Fibroblast of villous mesenchyme (primary cell): ENCODE data around the gene IL17C. TPM values are rescaled to one million over a fixed set of nuclear protein-coding genes. Genes with fewer than 3 reads are reported as not detected.
A peak's percentile ranks its signal among the peaks of the same experiment; 100 is the strongest.

Experiments used
- DNase-seq: peaks from one replicate; pipeline ENCODE4 v3.0.0-alpha.2; 2010; ENCODE audit warnings: low read depth
- H3K4me3 ChIP-seq: 2 replicates; pipeline ENCODE4 v1.5.1; 2011; ENCODE audit warnings: low read depth, mild to moderate bottlenecking, low read length
- total RNA-seq: library from RNA; depleted of rRNA; stranded (reverse); fragments of >200 nt; gene quantifications from 2 replicates; pipeline ENCODE4 v1.2.3, GENCODE V29; 2012
- TF ChIP-seq, protein P1 (sequence below): IDR thresholded peaks from 2 replicates; pipeline ENCODE4 v1.5.1; 2012; ENCODE audit warnings: low read depth, mild to moderate bottlenecking, low read length; ENCODE audit not compliant: insufficient read depth

Gene IL17C
- total RNA-seq, 1 donor = not detected

- no peak overlapping the region for H3K4me3 ChIP-seq
- no peak for DNase-seq
- TF ChIP-seq, protein P1, sequence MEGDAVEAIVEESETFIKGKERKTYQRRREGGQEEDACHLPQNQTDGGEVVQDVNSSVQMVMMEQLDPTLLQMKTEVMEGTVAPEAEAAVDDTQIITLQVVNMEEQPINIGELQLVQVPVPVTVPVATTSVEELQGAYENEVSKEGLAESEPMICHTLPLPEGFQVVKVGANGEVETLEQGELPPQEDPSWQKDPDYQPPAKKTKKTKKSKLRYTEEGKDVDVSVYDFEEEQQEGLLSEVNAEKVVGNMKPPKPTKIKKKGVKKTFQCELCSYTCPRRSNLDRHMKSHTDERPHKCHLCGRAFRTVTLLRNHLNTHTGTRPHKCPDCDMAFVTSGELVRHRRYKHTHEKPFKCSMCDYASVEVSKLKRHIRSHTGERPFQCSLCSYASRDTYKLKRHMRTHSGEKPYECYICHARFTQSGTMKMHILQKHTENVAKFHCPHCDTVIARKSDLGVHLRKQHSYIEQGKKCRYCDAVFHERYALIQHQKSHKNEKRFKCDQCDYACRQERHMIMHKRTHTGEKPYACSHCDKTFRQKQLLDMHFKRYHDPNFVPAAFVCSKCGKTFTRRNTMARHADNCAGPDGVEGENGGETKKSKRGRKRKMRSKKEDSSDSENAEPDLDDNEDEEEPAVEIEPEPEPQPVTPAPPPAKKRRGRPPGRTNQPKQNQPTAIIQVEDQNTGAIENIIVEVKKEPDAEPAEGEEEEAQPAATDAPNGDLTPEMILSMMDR = no peak
Observed at GRCh38 chr16:88678224-88678979, 40.0 kb downstream of the IL17C start.

DNA sequence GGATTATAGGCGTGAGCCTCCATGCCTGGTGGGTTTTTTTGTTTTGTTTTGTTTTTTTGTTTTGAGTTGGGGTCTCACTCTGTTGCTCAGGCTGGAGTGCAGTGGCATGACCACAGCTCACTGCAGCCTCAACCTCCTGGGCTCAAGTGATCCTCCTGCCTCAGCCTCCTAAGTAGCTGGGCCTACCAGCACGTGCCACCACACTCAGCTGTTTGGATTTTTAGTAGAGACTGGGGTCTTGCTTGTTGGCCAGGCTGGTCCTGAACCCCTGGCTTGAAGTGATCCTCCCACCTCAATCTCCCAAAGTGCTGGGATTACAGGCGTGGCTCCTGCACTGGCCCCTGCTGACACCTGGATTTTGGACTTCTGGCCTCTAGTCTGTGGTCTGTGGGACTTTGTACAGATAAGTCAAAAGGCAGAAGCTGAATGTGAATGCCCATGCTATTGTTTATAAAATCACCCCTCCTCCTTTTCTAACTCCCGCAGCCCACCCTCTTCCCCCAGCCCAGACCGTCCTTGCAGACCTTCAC lies 42.2 kb downstream of the IL17C start:
- H3K4me3 ChIP-seq = no peak overlapping the region
- TF ChIP-seq, protein P1 = no peak
- DNase-seq = no peak

DNA sequence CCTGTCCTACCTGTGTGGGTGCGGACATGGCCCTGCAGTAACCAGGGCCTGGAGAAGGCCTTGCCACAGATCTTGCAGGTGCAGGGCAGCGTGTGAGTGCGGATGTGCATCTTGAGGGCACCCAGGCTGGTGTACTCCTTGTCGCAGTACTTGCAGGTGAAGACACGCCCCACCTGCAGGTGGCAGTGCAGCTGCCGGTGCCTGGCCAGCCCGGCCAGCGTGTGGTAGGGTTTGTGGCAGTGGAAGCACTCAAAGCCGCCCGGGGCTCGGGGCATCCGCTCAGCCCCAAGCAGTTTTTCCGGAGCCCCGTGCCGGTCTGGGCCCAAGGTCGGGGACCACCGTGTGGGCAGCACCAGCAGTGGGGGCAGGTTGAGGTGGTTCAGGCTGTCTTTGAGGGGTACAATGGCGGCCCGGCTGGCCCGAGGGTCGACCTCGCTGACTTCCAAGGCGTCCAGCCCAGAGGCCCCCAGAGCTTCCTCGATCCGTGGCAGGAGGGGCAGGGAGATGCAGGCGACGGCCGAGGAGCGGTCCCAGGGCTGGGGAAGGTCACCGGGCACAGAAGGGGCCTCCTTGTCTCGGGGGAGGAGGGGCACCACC lies 42.8 kb downstream of the IL17C start:
- no peak overlapping the region for H3K4me3 ChIP-seq
- no peak for DNase-seq
- TF ChIP-seq, protein P1 = peak; percentile 23

GRCh38 chr16:88681709-88682451 lies 43.5 kb downstream of the IL17C start:
- DNase-seq = no peak
- H3K4me3 ChIP-seq = no peak overlapping the region
- TF ChIP-seq, protein P1 = no peak

DNA sequence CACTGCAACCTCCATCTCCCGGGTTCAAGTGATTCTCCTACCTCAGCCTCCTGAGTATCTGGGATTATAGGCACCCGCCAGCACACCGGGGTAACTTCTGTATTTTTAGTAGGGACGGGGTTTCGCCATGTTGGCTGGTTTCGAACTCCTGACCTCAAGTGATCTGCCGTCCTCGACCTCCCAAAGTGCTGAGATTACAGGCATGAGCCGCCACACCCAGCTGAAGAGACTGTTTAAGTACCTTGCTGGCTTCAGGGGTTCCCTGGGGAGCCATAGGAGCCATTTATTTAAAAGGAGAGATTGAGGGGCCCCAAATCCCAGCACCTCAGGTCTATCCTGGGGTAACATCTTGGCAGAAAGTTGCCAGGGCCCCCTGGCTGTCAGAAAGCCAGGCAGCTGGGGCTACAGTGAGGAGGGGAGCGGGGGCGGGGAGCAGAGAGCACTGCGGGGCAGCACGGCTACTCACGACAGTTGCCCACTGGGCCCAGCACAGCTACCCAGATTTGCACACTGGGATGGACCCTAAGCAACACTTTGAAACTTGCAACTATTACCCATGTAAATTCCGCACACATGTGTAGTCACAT lies 46.3 kb downstream of the IL17C start:
- DNase-seq = no peak
- TF ChIP-seq, protein P1 = no peak
- no peak overlapping the region for H3K4me3 ChIP-seq

DNA sequence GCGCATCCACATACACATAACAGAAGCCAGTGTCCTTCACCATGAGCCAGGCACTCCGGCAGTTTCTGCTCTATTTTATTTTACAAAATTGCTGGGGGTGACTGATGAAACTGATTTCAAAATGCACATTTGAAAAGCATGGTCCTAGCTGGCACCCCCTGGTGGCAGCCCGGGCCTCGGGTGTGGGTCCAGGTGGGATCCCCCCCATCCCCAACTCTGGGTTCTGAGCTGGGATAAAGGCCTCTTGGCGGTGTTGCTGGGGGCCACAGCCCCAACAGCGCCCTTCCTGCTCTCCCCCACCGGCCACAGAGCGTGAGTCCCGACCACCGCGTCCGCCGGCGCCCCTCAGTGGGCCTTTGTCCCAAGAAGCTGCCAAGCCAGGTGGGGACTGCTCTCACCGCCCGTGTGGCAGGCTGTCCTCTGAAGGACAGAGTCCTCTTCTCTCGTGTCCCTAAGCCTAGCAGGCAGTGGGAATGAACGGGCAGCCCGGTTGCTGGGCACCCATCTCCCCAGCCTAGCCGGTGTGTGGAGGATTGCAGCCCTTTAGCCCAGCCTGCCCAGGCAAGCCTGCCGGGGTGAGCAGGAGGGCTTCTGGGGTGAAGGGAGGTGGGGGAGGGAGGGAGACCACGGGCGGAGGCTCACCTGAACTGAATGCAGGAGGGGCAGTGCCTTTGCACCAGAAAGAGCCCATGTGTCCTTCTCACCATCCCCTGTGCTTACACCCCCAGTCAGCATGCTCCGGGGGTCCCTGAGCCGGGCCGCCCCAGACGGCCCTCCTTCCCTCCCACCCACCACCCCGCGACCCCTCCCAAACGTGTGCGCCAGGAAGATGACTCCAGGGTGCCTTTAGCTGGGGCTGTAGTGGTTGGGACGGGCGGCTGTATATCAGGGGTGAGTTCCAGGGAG lies 47.0 kb downstream of the IL17C start:
- peak overlapping the region; percentile 62 for H3K4me3 ChIP-seq
- peak; percentile 42 for DNase-seq
- TF ChIP-seq, protein P1 = peak; percentile 67
